Neural progenitor cell (in vitro differentiated cells): Measurements from ENCODE around the gene TRIM15.

ENCODE experiments used
- EZH2 ChIP-seq: fragments of 200-600 bp; sonication (generic); IDR thresholded peaks from 2 replicates; pipeline ENCODE4 v1.6.1; 2017; ENCODE audit warnings: antibody characterized with exemption, mild to moderate bottlenecking, moderate library complexity
- TF ChIP-seq, protein P1 (sequence below): fragments of 200-600 bp; sonication (generic); IDR thresholded peaks from 2 replicates; pipeline ENCODE4 v1.5.1; 2017; ENCODE audit warnings: antibody characterized with exemption, mild to moderate bottlenecking

DNA sequence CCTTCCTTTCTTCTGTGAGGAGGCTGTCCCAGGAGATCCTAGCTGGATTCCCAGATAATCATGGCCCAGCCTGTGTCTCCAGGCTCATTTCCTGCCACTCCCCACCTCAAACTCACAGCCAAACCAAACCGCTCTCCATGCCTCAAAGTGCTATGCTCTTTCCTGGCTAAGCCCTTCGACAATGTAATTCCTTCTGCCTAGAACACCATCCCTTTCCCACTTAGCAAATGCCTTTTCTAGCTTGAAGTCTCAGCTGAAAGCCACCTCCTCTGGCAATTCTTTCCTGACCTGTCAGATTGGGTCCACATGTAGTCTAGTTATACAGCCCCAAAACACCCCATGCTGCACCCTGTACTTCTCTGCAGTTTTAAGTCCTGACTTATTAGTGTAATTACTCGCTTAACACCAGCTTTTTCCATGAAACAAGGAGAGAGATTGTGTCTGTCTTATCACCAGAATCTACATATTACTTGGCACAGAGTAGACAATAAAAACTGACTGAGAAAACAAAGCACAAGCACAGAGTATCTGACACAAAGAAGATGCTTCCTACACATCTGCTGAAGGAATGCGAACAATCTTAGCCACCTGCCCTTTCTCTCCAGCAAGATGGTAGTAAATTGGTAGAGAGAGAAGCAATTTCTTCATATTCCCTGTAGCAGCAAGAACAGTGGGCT lies 44.4 kb downstream of the TRIM15 start:
- TF ChIP-seq, protein P1, sequence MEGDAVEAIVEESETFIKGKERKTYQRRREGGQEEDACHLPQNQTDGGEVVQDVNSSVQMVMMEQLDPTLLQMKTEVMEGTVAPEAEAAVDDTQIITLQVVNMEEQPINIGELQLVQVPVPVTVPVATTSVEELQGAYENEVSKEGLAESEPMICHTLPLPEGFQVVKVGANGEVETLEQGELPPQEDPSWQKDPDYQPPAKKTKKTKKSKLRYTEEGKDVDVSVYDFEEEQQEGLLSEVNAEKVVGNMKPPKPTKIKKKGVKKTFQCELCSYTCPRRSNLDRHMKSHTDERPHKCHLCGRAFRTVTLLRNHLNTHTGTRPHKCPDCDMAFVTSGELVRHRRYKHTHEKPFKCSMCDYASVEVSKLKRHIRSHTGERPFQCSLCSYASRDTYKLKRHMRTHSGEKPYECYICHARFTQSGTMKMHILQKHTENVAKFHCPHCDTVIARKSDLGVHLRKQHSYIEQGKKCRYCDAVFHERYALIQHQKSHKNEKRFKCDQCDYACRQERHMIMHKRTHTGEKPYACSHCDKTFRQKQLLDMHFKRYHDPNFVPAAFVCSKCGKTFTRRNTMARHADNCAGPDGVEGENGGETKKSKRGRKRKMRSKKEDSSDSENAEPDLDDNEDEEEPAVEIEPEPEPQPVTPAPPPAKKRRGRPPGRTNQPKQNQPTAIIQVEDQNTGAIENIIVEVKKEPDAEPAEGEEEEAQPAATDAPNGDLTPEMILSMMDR, result no peak
- no peak for TF ChIP-seq EZH2
